ENCODE measurements around the gene IRF6. TPM values are rescaled to one million over a fixed set of nuclear protein-coding genes. Genes with fewer than 3 reads are reported as not detected.

The IRF6 gene
- total RNA-seq, 1 donor from 2014 or later: 40.0 TPM

Other genes with a start within 250 kb of the IRF6 start
- gene CAMK1G, start 222.4 kb downstream of the IRF6 start, total RNA-seq (ENCODE audit: insufficient read depth, low replicate concordance): not detected
- 16.1 TPM for gene LAMB3, start 153.7 kb downstream of the IRF6 start, total RNA-seq (ENCODE audit: insufficient read depth, low replicate concordance)
- gene G0S2, start 130.7 kb downstream of the IRF6 start, total RNA-seq (ENCODE audit: insufficient read depth, low replicate concordance): 11.1 TPM
- 3.1 TPM for gene HSD11B1, start 101.3 kb downstream of the IRF6 start, total RNA-seq (ENCODE audit: insufficient read depth, low replicate concordance)
- gene TRAF3IP3, start 50.1 kb downstream of the IRF6 start, total RNA-seq (ENCODE audit: insufficient read depth, low replicate concordance): 6.7 TPM
- 4.8 TPM for gene C1orf74, start 21.6 kb downstream of the IRF6 start, total RNA-seq (ENCODE audit: insufficient read depth, low replicate concordance)
- 11.8 TPM for gene UTP25, start 21.8 kb upstream of the IRF6 start, total RNA-seq (ENCODE audit: insufficient read depth, low replicate concordance)
- gene SYT14, start 132.1 kb upstream of the IRF6 start, total RNA-seq (ENCODE audit: insufficient read depth, low replicate concordance): 3.9 TPM

Measured in umbilical cord (tissue), 1 donor.